ENCODE measurements around the gene PRIMPOL. TPM values are rescaled to one million over a fixed set of nuclear protein-coding genes. Genes with fewer than 3 reads are reported as not detected.

PRIMPOL gene
- total RNA-seq, 3 donors from 2014 or later = 17.1 to 22.5 (median 21.7) TPM

DNA sequence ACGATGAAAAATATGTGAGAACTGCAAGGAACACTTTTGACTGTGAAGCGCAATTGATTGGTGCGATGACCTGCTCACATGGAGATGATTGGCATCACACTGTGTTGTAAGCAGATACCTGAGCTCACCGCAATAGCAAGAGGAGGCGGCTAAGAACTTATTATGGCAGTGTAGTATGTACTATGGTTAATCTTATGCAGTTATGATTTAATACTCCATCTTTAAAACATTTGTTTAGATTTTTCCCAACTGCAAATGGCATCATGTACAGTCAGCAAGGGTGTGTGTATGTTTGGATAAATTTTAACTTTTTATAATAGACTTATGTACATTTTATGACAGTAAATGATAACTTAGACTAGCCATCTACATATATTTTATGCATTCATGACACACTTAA is 25.5 kb downstream of the PRIMPOL start:
- Histone ChIP-seq H3K36me3 (ENCODE audit: low read depth) (no peaks in the 10 kb centered on the region), H3K4me1 (ENCODE audit: low read depth) (peaks cover 6% of the 10 kb centered on the region), H3K4me3 (no peak overlapping the region), H3K9me3 (no peaks in the 10 kb centered on the region)
- TF ChIP-seq, protein P1, sequence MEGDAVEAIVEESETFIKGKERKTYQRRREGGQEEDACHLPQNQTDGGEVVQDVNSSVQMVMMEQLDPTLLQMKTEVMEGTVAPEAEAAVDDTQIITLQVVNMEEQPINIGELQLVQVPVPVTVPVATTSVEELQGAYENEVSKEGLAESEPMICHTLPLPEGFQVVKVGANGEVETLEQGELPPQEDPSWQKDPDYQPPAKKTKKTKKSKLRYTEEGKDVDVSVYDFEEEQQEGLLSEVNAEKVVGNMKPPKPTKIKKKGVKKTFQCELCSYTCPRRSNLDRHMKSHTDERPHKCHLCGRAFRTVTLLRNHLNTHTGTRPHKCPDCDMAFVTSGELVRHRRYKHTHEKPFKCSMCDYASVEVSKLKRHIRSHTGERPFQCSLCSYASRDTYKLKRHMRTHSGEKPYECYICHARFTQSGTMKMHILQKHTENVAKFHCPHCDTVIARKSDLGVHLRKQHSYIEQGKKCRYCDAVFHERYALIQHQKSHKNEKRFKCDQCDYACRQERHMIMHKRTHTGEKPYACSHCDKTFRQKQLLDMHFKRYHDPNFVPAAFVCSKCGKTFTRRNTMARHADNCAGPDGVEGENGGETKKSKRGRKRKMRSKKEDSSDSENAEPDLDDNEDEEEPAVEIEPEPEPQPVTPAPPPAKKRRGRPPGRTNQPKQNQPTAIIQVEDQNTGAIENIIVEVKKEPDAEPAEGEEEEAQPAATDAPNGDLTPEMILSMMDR (IDR thresholded peaks at IDR 0.05) = no peak
- intact Hi-C loops (cut with DNase I, micrococcal nuclease) = no loop called here
- no peak for DNase-seq
- ATAC-seq = peak; percentile 54

DNA sequence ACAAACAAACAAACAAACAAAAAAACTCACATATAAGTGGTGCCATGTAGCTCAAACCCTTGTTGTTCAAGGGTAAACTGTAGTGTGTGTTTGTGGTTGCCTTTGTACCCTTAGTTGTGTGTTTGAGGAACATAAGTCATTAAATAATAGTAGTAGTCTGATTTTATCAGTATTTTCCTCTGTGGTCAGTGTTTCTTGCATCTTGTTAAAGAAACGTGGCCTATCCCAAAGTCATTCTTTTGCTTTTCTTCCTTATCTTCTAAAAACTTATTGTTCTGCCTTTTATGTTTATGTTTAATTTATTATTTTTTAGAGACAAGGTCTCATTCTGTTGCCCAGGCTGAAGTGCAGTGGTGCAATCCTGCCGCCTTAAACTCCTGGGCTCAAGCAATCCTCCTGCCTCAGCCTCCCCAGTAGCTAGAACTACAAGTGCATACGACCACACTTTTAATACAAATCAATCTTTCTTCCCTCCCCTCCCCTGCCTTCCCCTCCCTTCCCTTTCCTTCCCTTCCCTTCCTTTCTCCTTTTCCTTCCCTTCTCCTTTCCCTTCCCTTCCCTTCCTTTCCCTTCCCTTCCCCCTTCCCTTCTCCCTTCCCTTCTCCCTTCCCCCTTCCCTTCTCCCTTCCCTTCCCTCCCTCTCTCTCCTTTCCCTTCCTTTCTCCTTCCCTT is 26.4 kb downstream of the PRIMPOL start:
- no peak for ATAC-seq
- intact Hi-C loops (cut with DNase I, micrococcal nuclease) = no loop called here

DNA sequence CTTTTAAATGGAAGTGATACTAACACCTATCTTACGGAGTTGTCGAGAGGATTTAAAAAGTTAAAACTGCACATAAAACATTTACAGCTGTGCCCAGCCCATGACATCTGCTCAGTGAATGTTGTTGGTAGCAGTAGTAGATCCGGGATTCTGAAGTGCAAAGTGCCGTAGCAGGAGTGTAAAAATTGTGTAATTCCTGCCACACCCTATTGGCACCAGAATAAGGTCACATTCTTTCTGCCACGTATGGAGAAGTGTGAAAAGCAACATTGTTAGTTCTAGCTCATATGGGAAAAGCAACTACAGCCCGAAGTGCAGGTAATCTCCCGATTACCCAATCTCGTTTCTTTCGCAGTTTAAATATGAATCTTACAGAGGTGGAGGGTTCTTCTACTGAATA is 31.2 kb downstream of the PRIMPOL start:
- intact Hi-C loops (cut with DNase I, micrococcal nuclease) = no loop called here
- DNase-seq = peak in 1 of 3 donors; percentile 80
- ATAC-seq = peak; percentile 99

More for the DNA sequence above, 26.4 kb downstream of the PRIMPOL start:
- Histone ChIP-seq H3K36me3 (ENCODE audit: low read depth) (no peaks in the 10 kb centered on the region), H3K9me3 (no peaks in the 10 kb centered on the region), H3K4me3 (no peak overlapping the region), H3K4me1 (ENCODE audit: low read depth) (peaks cover 6% of the 10 kb centered on the region)
- no peak for DNase-seq
- TF ChIP-seq, protein P1 (IDR thresholded peaks at IDR 0.05) = no peak

DNA sequence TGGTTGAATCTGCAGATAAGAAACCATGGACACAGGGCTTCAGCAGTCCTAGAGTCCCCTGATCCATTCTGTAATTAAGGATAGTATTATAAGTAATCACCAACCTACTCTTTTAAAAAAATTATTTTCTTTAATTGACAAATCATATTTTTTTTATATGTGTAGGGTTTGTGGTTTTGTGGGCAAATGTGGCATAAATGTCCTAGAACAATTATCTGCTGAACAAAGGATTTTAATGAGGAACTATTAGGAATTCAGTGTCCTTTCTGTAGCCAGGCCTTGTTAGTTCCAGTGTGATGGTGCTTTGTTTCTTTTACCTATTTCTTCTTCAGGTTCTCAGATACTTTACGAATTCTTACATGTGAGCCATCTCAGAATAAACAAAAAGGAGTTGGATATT is 32.4 kb downstream of the PRIMPOL start:
- Histone ChIP-seq H3K4me1 (ENCODE audit: low read depth) (peaks cover 6% of the 10 kb centered on the region), H3K9me3 (no peaks in the 10 kb centered on the region), H3K36me3 (ENCODE audit: low read depth) (no peaks in the 10 kb centered on the region), H3K4me3 (no peak overlapping the region)
- DNase-seq (no peak), ATAC-seq (no peak)
- TF ChIP-seq, protein P1 (IDR thresholded peaks at IDR 0.05) = no peak
- intact Hi-C loops (cut with DNase I, micrococcal nuclease) = no loop called here

More for the DNA sequence above, 31.2 kb downstream of the PRIMPOL start:
- no peak overlapping the region for H3K4me3 ChIP-seq
- H3K4me1 ChIP-seq (ENCODE audit: low read depth) = peaks cover 6% of the 10 kb centered on the region
- TF ChIP-seq, protein P1 (IDR thresholded peaks at IDR 0.05) = no peak
- H3K36me3 ChIP-seq (ENCODE audit: low read depth) = no peaks in the 10 kb centered on the region
- no peaks in the 10 kb centered on the region for H3K9me3 ChIP-seq

DNA sequence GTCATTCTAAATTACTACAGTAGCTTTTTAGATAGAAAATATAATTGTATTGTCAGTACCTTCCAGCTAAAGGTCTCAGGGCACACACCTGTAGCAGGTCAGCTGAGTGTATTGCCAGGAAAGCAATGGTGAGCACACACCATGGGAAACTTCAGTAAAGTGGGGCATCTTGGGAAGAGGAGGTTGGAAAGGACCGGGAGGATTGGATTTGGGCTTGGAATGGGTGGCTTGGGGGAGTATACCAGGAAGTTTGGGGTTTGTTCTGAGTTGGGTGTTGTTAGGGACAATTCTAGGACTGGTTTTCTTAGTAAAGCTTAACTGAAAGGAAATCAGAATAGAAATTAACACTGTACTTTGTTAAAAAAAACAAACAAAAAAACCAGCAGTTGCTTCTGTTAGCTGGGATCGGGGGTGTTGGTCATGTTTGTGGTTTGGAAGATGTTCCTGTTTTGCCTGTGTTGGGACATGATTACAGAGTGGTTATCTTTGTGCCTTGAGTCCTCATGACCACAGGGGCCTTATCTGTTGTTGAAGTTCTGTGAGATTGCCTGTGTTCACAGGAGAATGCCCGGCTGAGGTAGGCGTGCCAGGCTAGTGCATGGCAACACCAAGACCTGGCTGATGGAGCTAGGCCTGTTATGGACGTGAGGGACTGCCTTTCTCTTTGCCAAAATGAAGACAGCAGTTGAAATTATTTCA is 35.1 kb downstream of the PRIMPOL start:
- H3K4me1 ChIP-seq (ENCODE audit: low read depth) = peaks cover 6% of the 10 kb centered on the region
- no peak overlapping the region for H3K4me3 ChIP-seq
- no peak for DNase-seq
- no peaks in the 10 kb centered on the region for H3K36me3 ChIP-seq (ENCODE audit: low read depth)
- TF ChIP-seq, protein P1 (IDR thresholded peaks at IDR 0.05) = no peak
- intact Hi-C loops (cut with DNase I, micrococcal nuclease) = no loop called here
- no peaks in the 10 kb centered on the region for H3K9me3 ChIP-seq
- peak; percentile 33 for ATAC-seq

Measured in mucosa of descending colon (tissue), 3 donors.